K562 (cell line): ENCODE data around the gene NBEAL2. TPM values are rescaled to one million over a fixed set of nuclear protein-coding genes. Genes with fewer than 3 reads are reported as not detected.

Experiments
- ARNT ChIP-seq, 2 experiments: fragments of 450-650 bp; IDR thresholded peaks; 2 replicates each; pipeline ENCODE4 v1.6.1; 2016; ENCODE audit warnings: mild to moderate bottlenecking in 1 of 2
- CTBP1 ChIP-seq: fragments of 450-650 bp; IDR thresholded peaks from 2 replicates; pipeline ENCODE4 v1.6.1; 2016; ENCODE audit warnings: borderline replicate concordance
- E2F6 ChIP-seq, 2 experiments: IDR thresholded peaks; 2 replicates each; pipeline ENCODE4 v1.6.1; 2011; ENCODE audit warnings: borderline replicate concordance in 1 of 2, control low read depth in 1 of 2, low read depth in 1 of 2, low read length in 1 of 2, mild to moderate bottlenecking in 1 of 2, mixed read lengths in 1 of 2, moderate library complexity in 1 of 2; ENCODE audit not compliant: insufficient read depth in 1 of 2, insufficient read length in 1 of 2, poor library complexity in 1 of 2, severe bottlenecking in 1 of 2; ENCODE audit errors: extremely low read depth in 1 of 2
- EGR1 ChIP-seq: fragments of 450-650 bp; conservative IDR thresholded peaks from 2 replicates; pipeline ENCODE4 v1.6.1; 2017; ENCODE audit warnings: mild to moderate bottlenecking
- GABPA ChIP-seq: fragments of 200-800 bp; sonication (Bioruptor generic); conservative IDR thresholded peaks from 2 replicates; pipeline ENCODE4 v1.6.1; 2016; ENCODE audit warnings: low read depth, missing genetic modification characterization, missing compliant biosample characterization
- HMGN3 ChIP-seq: IDR thresholded peaks from 2 replicates; pipeline ENCODE4 v1.6.1; 2011; ENCODE audit warnings: borderline replicate concordance, low read depth, mild to moderate bottlenecking, mixed read lengths, low read length; ENCODE audit not compliant: insufficient read length; ENCODE audit errors: extremely low read depth
- KLF16 ChIP-seq: IDR thresholded peaks from 2 replicates; pipeline ENCODE4 v1.6.1; 2016; ENCODE audit warnings: antibody characterized with exemption
- L3MBTL2 ChIP-seq: fragments of 450-650 bp; IDR thresholded peaks from 2 replicates; pipeline ENCODE4 v1.6.1; 2016; ENCODE audit warnings: mild to moderate bottlenecking, moderate library complexity
- MAZ ChIP-seq, 2 experiments: fragments of 450-650 bp in 1 of 2; sonication (generic) in 1 of 2; formaldehyde crosslinking; IDR thresholded peaks in 1 of 2; conservative IDR thresholded peaks in 1 of 2; 2 replicates each; pipeline versions ENCODE4 v1.4.0 to v1.5.0; 2020; ENCODE audit warnings: mild to moderate bottlenecking in 1 of 2, missing genetic modification reagents in 1 of 2
- MCM7 ChIP-seq, 2 experiments: fragments of 450-650 bp; IDR thresholded peaks; 2 replicates each; pipeline ENCODE4 v1.6.1; 2016 to 2018
- PCBP2 ChIP-seq: fragments of 200-400 bp; formaldehyde crosslinking; IDR thresholded peaks from 2 replicates; pipeline ENCODE4 v1.6.1; 2018; ENCODE audit warnings: low read length, low read depth, mild to moderate bottlenecking, moderate library complexity; ENCODE audit not compliant: poor library complexity, severe bottlenecking
- PHB ChIP-seq: fragments of 250-450 bp; sonication (Bioruptor Pico); IDR thresholded peaks from 2 replicates; pipeline ENCODE4 v1.5.0; 2021
- POLR2G ChIP-seq: fragments of 200-400 bp; formaldehyde crosslinking; IDR thresholded peaks from 2 replicates; pipeline ENCODE4 v1.6.1; 2017; ENCODE audit warnings: low read depth, mild to moderate bottlenecking, antibody characterized with exemption, low read length, moderate library complexity
- SRSF9 ChIP-seq: fragments of 200-400 bp; formaldehyde crosslinking; IDR thresholded peaks from 2 replicates; pipeline ENCODE4 v1.6.1; 2017; ENCODE audit warnings: low read depth, low read length, borderline replicate concordance
- TARDBP ChIP-seq: fragments of 450-650 bp; IDR thresholded peaks from 2 replicates; pipeline ENCODE4 v1.6.1; 2016
- TEAD2 ChIP-seq: fragments of 450-650 bp; IDR thresholded peaks from 2 replicates; pipeline ENCODE4 v1.6.1; 2016; ENCODE audit warnings: missing genetic modification characterization, control low read depth, missing compliant biosample characterization
- TRIM28 ChIP-seq: fragments of 450-650 bp; IDR thresholded peaks from 2 replicates; pipeline ENCODE4 v1.6.1; 2017
- ZKSCAN1 ChIP-seq: fragments of 150-350 bp; IDR thresholded peaks from 2 replicates; pipeline ENCODE4 v1.6.1; 2016; ENCODE audit warnings: low read depth, low read length
- ZNF175 ChIP-seq: fragments of 200-800 bp; sonication (Bioruptor generic); IDR thresholded peaks from 2 replicates; pipeline ENCODE4 v1.6.1; 2016; ENCODE audit warnings: low read depth, mild to moderate bottlenecking, missing genetic modification characterization, missing compliant biosample characterization
- ZNF280B ChIP-seq: fragments of 250-450 bp; sonication (Bioruptor Pico); IDR thresholded peaks from 2 replicates; pipeline ENCODE4 v1.5.1; 2021; ENCODE audit warnings: mild to moderate bottlenecking
- ZNF785 ChIP-seq: fragments of 250-450 bp; sonication (Bioruptor Pico); IDR thresholded peaks from 2 replicates; pipeline ENCODE4 v1.4.0; 2020; ENCODE audit warnings: mild to moderate bottlenecking
- polyA plus RNA-seq, 8 experiments: library from polyadenylated mRNA; depleted of rRNA in 4 of 8; stranded (reverse) in 5 of 8; unstranded in 3 of 8; fragments of >200 nt; fragmentation: Nextera tagmentation in 2 of 8; fragmentation: Illumina TruSeq in 1 of 8; extraction: Ambion mirVana in 2 of 8; extraction: Trizol in 1 of 8; gene quantifications; 2 replicates each; pipeline versions ENCODE4 v1.2.1 to v1.2.3, GENCODE V29; 2011 to 2014; ENCODE audit warnings: inconsistent platforms in 1 of 8, missing spikeins in 1 of 8
- total RNA-seq, 7 experiments: library from RNA; depleted of rRNA in 6 of 7; stranded (reverse); fragments of >200 nt in 6 of 7; fragmentation: Illumina TruSeq in 2 of 7; extraction: Trizol in 2 of 7; gene quantifications; 2 replicates each; pipeline versions ENCODE4 v1.2.1 to v1.2.3, GENCODE V29; 2011 to 2021; ENCODE audit warnings: low replicate concordance in 1 of 7
- TF ChIP-seq, protein P1 (sequence below), 2 experiments: fragments of 450-650 bp; IDR thresholded peaks; 2 replicates each; pipeline ENCODE4 v1.6.1; 2016
- TF ChIP-seq, protein P2 (sequence below): fragments of 200-800 bp; sonication (Bioruptor generic); IDR thresholded peaks from 2 replicates; pipeline ENCODE4 v1.6.1; 2017; ENCODE audit warnings: missing genetic modification characterization, missing compliant biosample characterization

NBEAL2 gene
- total and polyA plus RNA-seq, 9 of the 15 experiments (the other 6 are each of a cell fraction or from before 2014, with no cell fraction given) = 0.06 to 114 (median 29.6) TPM

GRCh38 chr3:46987743-46988401, 8.4 kb downstream of the NBEAL2 start (continued):
- no peak for TF ChIP-seq ZNF280B (CRISPR knock-in tag)
- no peak for TF ChIP-seq PCBP2
- no peak for TF ChIP-seq KLF16
- TF ChIP-seq ZNF785 (CRISPR knock-in tag) = no peak
- peak; percentile 29; the same call in 1 of the 2 replicates for TF ChIP-seq EGR1
- 0 out of 2 replicates have a peak, but pooled peaks have one; percentile 31 for TF ChIP-seq ZKSCAN1
- TF ChIP-seq ARNT (IDR thresholded peaks at IDR 0.05) = peak in 1 of 2 experiments; percentile 79; a peak in 1 of 4 replicates
- peak; percentile 88 for TF ChIP-seq GABPA
- TF ChIP-seq, protein P1, sequence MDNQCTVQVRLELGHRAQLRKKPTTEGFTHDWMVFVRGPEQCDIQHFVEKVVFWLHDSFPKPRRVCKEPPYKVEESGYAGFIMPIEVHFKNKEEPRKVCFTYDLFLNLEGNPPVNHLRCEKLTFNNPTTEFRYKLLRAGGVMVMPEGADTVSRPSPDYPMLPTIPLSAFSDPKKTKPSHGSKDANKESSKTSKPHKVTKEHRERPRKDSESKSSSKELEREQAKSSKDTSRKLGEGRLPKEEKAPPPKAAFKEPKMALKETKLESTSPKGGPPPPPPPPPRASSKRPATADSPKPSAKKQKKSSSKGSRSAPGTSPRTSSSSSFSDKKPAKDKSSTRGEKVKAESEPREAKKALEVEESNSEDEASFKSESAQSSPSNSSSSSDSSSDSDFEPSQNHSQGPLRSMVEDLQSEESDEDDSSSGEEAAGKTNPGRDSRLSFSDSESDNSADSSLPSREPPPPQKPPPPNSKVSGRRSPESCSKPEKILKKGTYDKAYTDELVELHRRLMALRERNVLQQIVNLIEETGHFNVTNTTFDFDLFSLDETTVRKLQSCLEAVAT (IDR thresholded peaks at IDR 0.05) = peak; percentile 49 to 97; a peak in 3 of 4 replicates
- peak; percentile 24; the same call in 1 of the 2 replicates for TF ChIP-seq TARDBP
- peak; percentile 99 for TF ChIP-seq HMGN3
- TF ChIP-seq PHB (CRISPR knock-in tag) = 0 out of 2 replicates have a peak, but pooled peaks have one; percentile 53
- TF ChIP-seq SRSF9 = no peak
- TF ChIP-seq ZNF175 (CRISPR knock-in tag) = no peak
- peak; percentile 63; the same call in 1 of the 2 replicates for TF ChIP-seq CTBP1
- peak; percentile 34; the same call in 1 of the 2 replicates for TF ChIP-seq L3MBTL2
- peak; percentile 97 to 98 for TF ChIP-seq MAZ (CRISPR knock-in tag; conservative IDR thresholded peaks at IDR 0.05 in 1 of 2, IDR thresholded peaks at IDR 0.05 in 1 of 2)
- TF ChIP-seq TRIM28 = 0 out of 2 replicates have a peak, but pooled peaks have one; percentile 72
- peak in 1 of 2 experiments; percentile 55 for TF ChIP-seq E2F6 (IDR thresholded peaks at IDR 0.05; ENCODE audit: borderline replicate concordance in 1 of 2, extremely low read depth in 1 of 2, insufficient read depth in 1 of 2, insufficient read length in 1 of 2, low read depth in 1 of 2, low read length in 1 of 2, poor library complexity in 1 of 2, severe bottlenecking in 1 of 2)
- no peak for TF ChIP-seq TEAD2 (tag)
- peak in 1 of 2 experiments; percentile 89; a peak in 1 of 4 replicates for TF ChIP-seq MCM7 (IDR thresholded peaks at IDR 0.05)
- TF ChIP-seq, protein P2, sequence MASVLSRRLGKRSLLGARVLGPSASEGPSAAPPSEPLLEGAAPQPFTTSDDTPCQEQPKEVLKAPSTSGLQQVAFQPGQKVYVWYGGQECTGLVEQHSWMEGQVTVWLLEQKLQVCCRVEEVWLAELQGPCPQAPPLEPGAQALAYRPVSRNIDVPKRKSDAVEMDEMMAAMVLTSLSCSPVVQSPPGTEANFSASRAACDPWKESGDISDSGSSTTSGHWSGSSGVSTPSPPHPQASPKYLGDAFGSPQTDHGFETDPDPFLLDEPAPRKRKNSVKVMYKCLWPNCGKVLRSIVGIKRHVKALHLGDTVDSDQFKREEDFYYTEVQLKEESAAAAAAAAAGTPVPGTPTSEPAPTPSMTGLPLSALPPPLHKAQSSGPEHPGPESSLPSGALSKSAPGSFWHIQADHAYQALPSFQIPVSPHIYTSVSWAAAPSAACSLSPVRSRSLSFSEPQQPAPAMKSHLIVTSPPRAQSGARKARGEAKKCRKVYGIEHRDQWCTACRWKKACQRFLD (CRISPR knock-in tag) = peak; percentile 26; the same call in 1 of the 2 replicates
- TF ChIP-seq POLR2G = peak; percentile 84
